ENCODE measurements around the gene CHSY1.

- TF ChIP-seq CTCF (IDR thresholded peaks at IDR 0.05): no peak
- no peak for TF ChIP-seq EP300 (IDR thresholded peaks at IDR 0.05)
Measured at GRCh38 chr15:101211897-101212296, 40.0 kb downstream of the CHSY1 start.
